SK-N-SH treated with all-trans-retinoic acid at 6 μM for 48 hours (cell line): Measurements from ENCODE around the gene NUDT21.

Experiments
- ATAC-seq: fragments of 200-7000 bp; cut with Tn5 transposase; 3 replicates; pipeline ENCODE4 v1.9.1; 2020; ENCODE audit warnings: mild to moderate bottlenecking, moderate library complexity
- ARNTL ChIP-seq: fragments of 450-650 bp; formaldehyde crosslinking; IDR thresholded peaks from 2 replicates; pipeline ENCODE4 v1.5.0; 2020; ENCODE audit warnings: low read depth, mild to moderate bottlenecking, moderate library complexity, borderline replicate concordance
- CREB5 ChIP-seq: fragments of 250-450 bp; sonication (Bioruptor Pico); IDR thresholded peaks from 2 replicates; pipeline ENCODE4 v1.5.1; 2020; ENCODE audit warnings: low read depth, mild to moderate bottlenecking, moderate library complexity
- CSDC2 ChIP-seq: fragments of 250-450 bp; sonication (Bioruptor Pico); IDR thresholded peaks from 2 replicates; pipeline ENCODE4 v1.5.0; 2020; ENCODE audit warnings: mild to moderate bottlenecking, moderate library complexity
- CSRNP3 ChIP-seq: fragments of 250-450 bp; sonication (Bioruptor Pico); IDR thresholded peaks from 2 replicates; pipeline ENCODE4 v1.5.1; 2021; ENCODE audit warnings: mild to moderate bottlenecking, moderate library complexity
- ESRRG ChIP-seq: fragments of 250-450 bp; sonication (Bioruptor Pico); IDR thresholded peaks from 2 replicates; pipeline ENCODE4 v1.6.1; 2021; ENCODE audit warnings: mild to moderate bottlenecking
- GLIS3 ChIP-seq: fragments of 250-450 bp; sonication (Bioruptor Pico); IDR thresholded peaks from 2 replicates; pipeline ENCODE4 v1.5.0; 2020; ENCODE audit warnings: mild to moderate bottlenecking, moderate library complexity
- ISL1 ChIP-seq: fragments of 250-450 bp; sonication (Bioruptor Pico); IDR thresholded peaks from 2 replicates; pipeline ENCODE4 v2.1.2; 2022; ENCODE audit warnings: mild to moderate bottlenecking, moderate library complexity
- OSR1 ChIP-seq: fragments of 250-450 bp; sonication (Bioruptor Pico); IDR thresholded peaks from 2 replicates; pipeline ENCODE4 v1.8.0; 2022; ENCODE audit warnings: moderate library complexity, mild to moderate bottlenecking, inconsistent platforms
- PATZ1 ChIP-seq: fragments of 250-450 bp; sonication (Bioruptor Pico); IDR thresholded peaks from 2 replicates; pipeline ENCODE4 v1.8.0; 2020; ENCODE audit warnings: mild to moderate bottlenecking, moderate library complexity, borderline replicate concordance
- POU6F1 ChIP-seq: fragments of 250-450 bp; sonication (Bioruptor Pico); IDR thresholded peaks from 2 replicates; pipeline ENCODE4 v1.8.0; 2021; ENCODE audit warnings: low read depth, mild to moderate bottlenecking, moderate library complexity, borderline replicate concordance
- PPARA ChIP-seq: fragments of 250-450 bp; sonication (Bioruptor Pico); IDR thresholded peaks from 2 replicates; pipeline ENCODE4 v1.5.0; 2020; ENCODE audit warnings: mild to moderate bottlenecking, borderline replicate concordance
- RARB ChIP-seq: fragments of 250-450 bp; sonication (Bioruptor Pico); IDR thresholded peaks from 2 replicates; pipeline ENCODE4 v1.8.0; 2021; ENCODE audit warnings: mild to moderate bottlenecking, moderate library complexity
- TCF4 ChIP-seq: fragments of 250-450 bp; sonication (Bioruptor Pico); IDR thresholded peaks from 2 replicates; pipeline ENCODE4 v1.8.0; 2021; ENCODE audit warnings: mild to moderate bottlenecking, moderate library complexity, borderline replicate concordance
- TOX ChIP-seq: fragments of 250-450 bp; sonication (Bioruptor Pico); IDR thresholded peaks from 2 replicates; pipeline ENCODE4 v1.8.0; 2021; ENCODE audit warnings: mild to moderate bottlenecking, moderate library complexity, borderline replicate concordance
- TSHZ2 ChIP-seq: fragments of 250-450 bp; sonication (Bioruptor Pico); IDR thresholded peaks from 2 replicates; pipeline ENCODE4 v1.5.0; 2020; ENCODE audit warnings: mild to moderate bottlenecking, moderate library complexity
- ZC3H10 ChIP-seq: fragments of 250-450 bp; sonication (Bioruptor Pico); IDR thresholded peaks from 2 replicates; pipeline ENCODE4 v1.5.1; 2021; ENCODE audit warnings: mild to moderate bottlenecking, moderate library complexity
- ZFP30 ChIP-seq: fragments of 450-650 bp; formaldehyde crosslinking; IDR thresholded peaks from 2 replicates; pipeline ENCODE4 v1.5.0; 2022; ENCODE audit warnings: mild to moderate bottlenecking, moderate library complexity
- ZNF565 ChIP-seq: fragments of 450-650 bp; formaldehyde crosslinking; conservative IDR thresholded peaks from 2 replicates; pipeline ENCODE4 v1.5.0; 2020; ENCODE audit warnings: low read depth, mild to moderate bottlenecking, moderate library complexity
- ZNF70 ChIP-seq: fragments of 450-650 bp; formaldehyde crosslinking; IDR thresholded peaks from 2 replicates; pipeline ENCODE4 v1.5.0; 2020; ENCODE audit warnings: mild to moderate bottlenecking, moderate library complexity
- ZNF8 ChIP-seq: fragments of 450-650 bp; formaldehyde crosslinking; IDR thresholded peaks from 2 replicates; pipeline ENCODE4 v1.5.0; 2020; ENCODE audit warnings: mild to moderate bottlenecking, moderate library complexity

NUDT21 gene

GRCh38 chr16:56424404-56424764 lies 26.7 kb downstream of the NUDT21 start (continued):
- TF ChIP-seq CREB5 (CRISPR knock-in tag) (no peak), ESRRG (no peak), OSR1 (CRISPR knock-in tag) (no peak)

- TF ChIP-seq ZNF8 (CRISPR knock-in tag) (no peak), ISL1 (CRISPR knock-in tag) (no peak), PATZ1 (no peak), CSDC2 (no peak), ZNF70 (CRISPR knock-in tag) (no peak), TOX (CRISPR knock-in tag) (no peak), ZNF565 (no peak), TSHZ2 (CRISPR knock-in tag) (no peak), PPARA (CRISPR knock-in tag) (no peak), ARNTL (CRISPR knock-in tag) (no peak), CSRNP3 (CRISPR knock-in tag) (no peak), POU6F1 (no peak), ZFP30 (CRISPR knock-in tag) (no peak), ZC3H10 (CRISPR knock-in tag) (no peak), GLIS3 (CRISPR knock-in tag) (no peak), RARB (CRISPR knock-in tag) (no peak)
- peak; percentile 8 for ATAC-seq
Measured at GRCh38 chr16:56423584-56424403, 27.3 kb downstream of the NUDT21 start.

- TF ChIP-seq TCF4 (CRISPR knock-in tag) (no peak), PATZ1 (no peak), ESRRG (no peak), GLIS3 (CRISPR knock-in tag) (no peak), ZC3H10 (CRISPR knock-in tag) (no peak), ZFP30 (CRISPR knock-in tag) (no peak), PPARA (CRISPR knock-in tag) (no peak), TSHZ2 (CRISPR knock-in tag) (no peak)
Measured at GRCh38 chr16:56422896-56423441, 28.2 kb downstream of the NUDT21 start.

More at GRCh38 chr16:56422896-56423441, 28.2 kb downstream of the NUDT21 start:
- no peak for ATAC-seq
